Trophoblast cell (in vitro differentiated cells and primary cell): ENCODE results near the gene C3orf18.

ENCODE experiments used
- DNase-seq, 2 donors: peaks; one replicate each; pipeline ENCODE4 v3.0.0-alpha.2; 2016
- H2AFZ ChIP-seq: 2 replicates; pipeline ENCODE4 v1.6.1; 2013; ENCODE audit warnings: low read length, moderate library complexity, mild to moderate bottlenecking; ENCODE audit not compliant: insufficient read depth, poor library complexity
- H2AK5ac ChIP-seq: 2 replicates; pipeline ENCODE4 v1.6.1; 2013; ENCODE audit warnings: mild to moderate bottlenecking, low read length
- H2BK120ac ChIP-seq: 2 replicates; pipeline ENCODE4 v1.6.1; 2013; ENCODE audit warnings: low read length, mild to moderate bottlenecking, moderate library complexity; ENCODE audit not compliant: insufficient read depth, poor library complexity
- H2BK12ac ChIP-seq: 2 replicates; pipeline ENCODE4 v1.6.1; 2013; ENCODE audit warnings: mild to moderate bottlenecking, low read length, moderate library complexity
- H2BK5ac ChIP-seq: 2 replicates; pipeline ENCODE4 v1.6.1; 2013; ENCODE audit warnings: low read length, low read depth, moderate library complexity, mild to moderate bottlenecking; ENCODE audit not compliant: poor library complexity
- H3K14ac ChIP-seq: 2 replicates; pipeline ENCODE4 v1.6.1; 2013; ENCODE audit warnings: mild to moderate bottlenecking, low read length
- H3K18ac ChIP-seq: 2 replicates; pipeline ENCODE4 v1.6.1; 2013; ENCODE audit warnings: mild to moderate bottlenecking, low read length
- H3K23ac ChIP-seq: 2 replicates; pipeline ENCODE4 v1.6.1; 2013; ENCODE audit warnings: low read length
- H3K27ac ChIP-seq: 2 replicates; pipeline ENCODE4 v1.5.1; 2013; ENCODE audit warnings: low read depth, mild to moderate bottlenecking, inconsistent platforms, low read length, moderate library complexity
- H3K27me3 ChIP-seq: 2 replicates; pipeline ENCODE4 v1.6.1; 2013; ENCODE audit warnings: inconsistent platforms, mild to moderate bottlenecking, low read length, moderate library complexity; ENCODE audit not compliant: insufficient read depth
- H3K36me3 ChIP-seq, 2 experiments: 1 replicate in 1 of 2; 2 replicates in 1 of 2; pipeline ENCODE4 v1.6.1; 2013; ENCODE audit warnings: low read length in 2 of 2, mild to moderate bottlenecking in 2 of 2, moderate library complexity in 1 of 2; ENCODE audit not compliant: insufficient read depth in 2 of 2, control insufficient read depth in 1 of 2
- H3K4ac ChIP-seq: 2 replicates; pipeline ENCODE4 v1.6.1; 2013; ENCODE audit warnings: low read depth, mild to moderate bottlenecking, low read length, moderate library complexity
- H3K4me1 ChIP-seq, 2 experiments: 1 replicate in 1 of 2; 2 replicates in 1 of 2; pipeline ENCODE4 v1.6.1; 2013; ENCODE audit warnings: low read length in 2 of 2, mild to moderate bottlenecking in 2 of 2, moderate library complexity in 1 of 2; ENCODE audit not compliant: insufficient read depth in 2 of 2, control insufficient read depth in 1 of 2
- H3K4me2 ChIP-seq: 2 replicates; pipeline ENCODE4 v1.6.1; 2013; ENCODE audit warnings: inconsistent platforms, mild to moderate bottlenecking, low read length, moderate library complexity
- H3K4me3 ChIP-seq: 2 replicates; pipeline ENCODE4 v1.5.1; 2013; ENCODE audit warnings: mild to moderate bottlenecking, low read depth, low read length, inconsistent platforms
- H3K79me1 ChIP-seq: one replicate; pipeline ENCODE4 v1.6.1; 2013; ENCODE audit warnings: low read length
- H3K79me2 ChIP-seq: 2 replicates; pipeline ENCODE4 v1.6.1; 2013; ENCODE audit warnings: low read length, mild to moderate bottlenecking; ENCODE audit not compliant: control insufficient read depth, insufficient read depth, poor library complexity
- H3K9ac ChIP-seq: 2 replicates; pipeline ENCODE4 v1.6.1; 2013; ENCODE audit warnings: mild to moderate bottlenecking, low read length
- H3K9me3 ChIP-seq: 2 replicates; pipeline ENCODE4 v1.6.1; 2013; ENCODE audit warnings: low read depth, mild to moderate bottlenecking, control low read depth, inconsistent platforms, low read length; ENCODE audit not compliant: insufficient read depth
- H4K12ac ChIP-seq: 2 replicates; pipeline ENCODE4 v1.6.1; 2013; ENCODE audit warnings: low read depth, mild to moderate bottlenecking, low read length, moderate library complexity
- H4K8ac ChIP-seq: 2 replicates; pipeline ENCODE4 v1.6.1; 2013; ENCODE audit warnings: low read depth, mild to moderate bottlenecking, low read length, moderate library complexity
- H4K91ac ChIP-seq: one replicate; pipeline ENCODE4 v1.6.1; 2013; ENCODE audit warnings: low read depth, mild to moderate bottlenecking, low read length, moderate library complexity
- WGBS: extraction: QIAGEN DNeasy Blood & Tissue Kit; methylation state at CpG from one replicate; pipeline ENCODE4 v1.1.7; 2013; ENCODE audit warnings: missing lambda C conversion rate; ENCODE audit not compliant: insufficient read length, insufficient coverage; ENCODE audit errors: extremely low coverage; 5-methylcytosine and 5-hydroxymethylcytosine counted together

Gene C3orf18

DNA sequence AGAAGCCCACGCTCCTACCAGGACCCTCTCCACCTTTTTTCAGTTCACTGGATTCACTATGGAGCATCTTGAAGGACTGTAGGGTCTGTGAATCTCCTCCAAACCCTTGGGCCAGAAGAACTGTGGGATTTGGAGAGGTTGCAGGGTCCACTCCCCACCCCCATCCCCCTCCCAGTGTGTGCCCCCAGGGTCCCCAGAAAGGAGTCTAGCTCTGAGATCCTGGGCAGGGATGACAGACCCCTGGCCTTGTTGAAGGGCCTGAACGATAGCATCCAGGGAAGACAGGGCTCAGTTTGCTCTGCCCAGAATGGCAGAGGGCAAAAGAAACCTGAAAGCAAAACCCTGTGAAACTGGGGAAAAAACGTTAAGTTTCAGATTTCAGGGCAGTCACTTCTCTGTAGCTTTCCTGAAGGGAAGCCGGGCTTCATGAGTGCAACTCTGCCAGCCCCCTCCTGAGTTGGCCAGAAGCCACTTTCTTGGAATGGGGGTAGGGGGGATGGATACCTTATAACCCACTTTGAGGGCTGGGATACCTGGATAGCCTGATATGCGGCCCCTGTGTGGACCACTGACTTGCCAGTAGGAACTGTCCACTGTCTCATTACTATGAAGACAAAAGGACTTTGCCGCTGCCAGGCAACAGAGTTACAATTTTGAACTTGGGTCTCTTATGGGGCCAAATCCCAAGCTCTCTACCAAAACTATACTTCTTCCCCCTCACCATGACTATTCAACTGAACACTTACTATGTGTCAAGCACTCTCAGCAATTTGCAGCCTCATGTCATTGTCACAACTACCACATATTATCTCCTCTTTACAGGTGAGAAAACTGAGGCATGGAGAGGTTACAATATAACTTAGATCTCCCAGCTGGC is 45.7 kb upstream of the C3orf18 start:
- H3K23ac ChIP-seq = no peak overlapping the region
- H4K8ac ChIP-seq = no peak overlapping the region
- H3K4me3 ChIP-seq = no peak overlapping the region
- H3K79me2 ChIP-seq = peaks cover 9% of the 10 kb centered on the region
- no peak overlapping the region for H2AK5ac ChIP-seq
- no peaks in the 10 kb centered on the region for H3K36me3 ChIP-seq
- peaks cover 16 to 19% of the 10 kb centered on the region in 2 experiments for H3K4me1 ChIP-seq
- no peak overlapping the region for H2AFZ ChIP-seq
- no peak overlapping the region for H4K12ac ChIP-seq
- H3K4me2 ChIP-seq = no peak overlapping the region
- no CpG with 5 or more reads among the region's 6 CpGs for WGBS
- no peak overlapping the region for H2BK12ac ChIP-seq
- no peak overlapping the region for H2BK5ac ChIP-seq
- no peak overlapping the region for H4K91ac ChIP-seq
- H3K79me1 ChIP-seq = peaks cover 9% of the 10 kb centered on the region
- H3K27ac ChIP-seq = no peak overlapping the region
- H3K18ac ChIP-seq = no peak overlapping the region
- no peak overlapping the region for H2BK120ac ChIP-seq
- H3K9me3 ChIP-seq = peaks cover 5% of the 10 kb centered on the region
- no peak for DNase-seq
- no peaks in the 10 kb centered on the region for H3K27me3 ChIP-seq
- no peak overlapping the region for H3K14ac ChIP-seq
- no peak overlapping the region for H3K9ac ChIP-seq
- H3K4ac ChIP-seq = no peak overlapping the region

DNA sequence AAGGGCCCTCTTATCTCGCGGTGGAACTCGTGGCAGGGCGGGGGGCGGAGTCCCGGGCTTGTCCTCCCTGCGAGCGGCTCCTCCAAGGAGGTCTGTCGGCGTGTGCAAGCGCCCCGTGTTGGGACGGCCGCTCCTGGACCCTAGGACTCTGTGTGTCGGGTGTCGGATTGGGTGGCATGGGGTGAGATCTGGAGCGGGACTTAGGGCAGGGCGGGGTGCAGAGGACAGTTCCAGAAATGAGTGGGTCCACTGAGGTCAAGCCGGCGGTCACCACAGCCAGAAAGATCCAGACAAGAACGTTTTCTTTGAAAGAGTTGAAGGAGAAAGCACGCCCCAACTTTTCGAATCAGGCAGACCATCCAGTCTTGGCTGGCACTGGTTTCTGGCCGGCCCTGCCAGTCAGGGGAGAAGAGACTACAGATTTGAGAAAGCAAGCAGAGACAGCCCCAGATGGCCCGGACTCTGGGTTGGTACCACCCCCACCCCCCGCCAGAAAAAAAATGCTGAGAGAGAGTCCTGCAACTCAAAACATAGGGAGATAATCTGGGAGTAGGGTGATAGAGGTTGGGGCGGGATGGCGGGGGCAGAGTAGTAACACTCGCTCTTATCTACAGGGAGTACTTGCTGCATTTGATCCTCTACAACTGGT is 44.8 kb upstream of the C3orf18 start:
- no peak for DNase-seq
- H2BK5ac ChIP-seq = no peak overlapping the region
- H3K4ac ChIP-seq = no peak overlapping the region
- peak overlapping the region; percentile 60 for H4K91ac ChIP-seq
- H2AFZ ChIP-seq = peak overlapping the region; percentile 26
- H2BK12ac ChIP-seq = peak overlapping the region; percentile 20
- peak overlapping the region; percentile 68 for H3K4me3 ChIP-seq
- H4K12ac ChIP-seq = peak overlapping the region; percentile 73
- peak overlapping the region; percentile 76 for H3K4me2 ChIP-seq
- H3K14ac ChIP-seq = peak overlapping the region; percentile 77
- H2AK5ac ChIP-seq = no peak overlapping the region
- peaks cover 5% of the 10 kb centered on the region for H3K9me3 ChIP-seq
- H3K36me3 ChIP-seq = peaks cover 5 to 8% of the 10 kb centered on the region in 2 experiments
- peaks cover 9 to 12% of the 10 kb centered on the region in 2 experiments for H3K4me1 ChIP-seq
- peak overlapping the region; percentile 73 for H3K9ac ChIP-seq
- H3K18ac ChIP-seq = peak overlapping the region; percentile 54
- H4K8ac ChIP-seq = peak overlapping the region; percentile 64
- peaks cover 7% of the 10 kb centered on the region for H3K79me2 ChIP-seq
- no peaks in the 10 kb centered on the region for H3K27me3 ChIP-seq
- peak overlapping the region; percentile 7 for H3K27ac ChIP-seq
- H2BK120ac ChIP-seq = no peak overlapping the region
- no CpG with 5 or more reads among the region's 29 CpGs for WGBS
- no peak overlapping the region for H3K23ac ChIP-seq
- H3K79me1 ChIP-seq = peaks cover 9% of the 10 kb centered on the region

DNA sequence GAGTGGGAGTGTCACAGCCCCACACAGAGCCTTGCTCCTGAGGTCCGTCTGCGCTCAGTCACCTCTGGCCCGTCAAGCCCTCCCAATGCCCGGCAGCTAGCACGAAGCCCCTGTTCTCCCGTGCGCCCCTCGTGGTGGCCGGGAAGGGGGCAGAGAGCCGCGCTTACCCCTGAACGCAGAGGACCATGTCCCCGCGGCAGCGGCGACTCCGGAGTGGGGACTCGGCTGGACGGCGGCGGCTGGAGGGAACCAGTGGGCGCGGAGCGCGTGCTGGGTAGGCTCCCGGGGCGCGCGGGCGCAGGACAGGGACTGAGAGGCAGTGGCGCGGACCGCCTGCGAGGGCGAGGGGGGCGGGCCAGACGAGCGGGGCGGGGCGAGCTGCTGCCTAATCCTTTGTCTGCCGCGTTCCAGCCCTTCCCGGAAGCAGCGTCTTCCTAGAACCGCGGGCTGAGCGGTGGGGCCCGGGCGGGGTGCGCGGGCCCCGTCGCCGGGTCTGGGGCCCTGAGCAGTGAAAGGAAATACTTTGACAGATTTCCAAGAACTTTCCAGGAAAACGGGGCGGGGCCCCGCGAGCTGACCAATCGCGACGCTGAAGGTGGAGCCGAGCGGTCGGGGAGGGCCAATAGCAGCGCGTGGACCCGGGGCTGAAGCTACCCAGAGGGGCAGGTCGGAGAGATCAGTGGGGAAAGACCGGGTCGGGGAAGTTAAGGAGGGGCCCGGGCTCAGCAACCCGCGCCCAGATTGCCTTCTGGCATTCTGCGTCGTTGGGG is 44.1 kb upstream of the C3orf18 start, which contains the start of gene CISH:
TSS of gene CISH (minus strand) at position 311 of the 770 bp plus-strand sequence. CDS start at position 187, 124 bp downstream.
- H3K9me3 ChIP-seq = peaks cover 5% of the 10 kb centered on the region
- peak within 1 kb of the TSS; percentile 73 for H3K4me3 ChIP-seq
- H3K4me1 ChIP-seq = peaks cover 9 to 12% of the 10 kb centered on the region in 2 experiments
- no peak within 1 kb of the TSS for H2AK5ac ChIP-seq
- H3K23ac ChIP-seq = no peak within 1 kb of the TSS
- no peaks in the 10 kb centered on the region for H3K27me3 ChIP-seq
- H3K14ac ChIP-seq = peak within 1 kb of the TSS; percentile 77
- peak within 1 kb of the TSS; percentile 78 for H3K27ac ChIP-seq
- peak within 1 kb of the TSS; percentile 80 for H4K91ac ChIP-seq
- H3K79me1 ChIP-seq = peaks cover 6% of the 10 kb centered on the region
- peak within 1 kb of the TSS; percentile 13 for H3K4ac ChIP-seq
- H3K79me2 ChIP-seq = peaks cover 3% of the 10 kb centered on the region
- H3K18ac ChIP-seq = peak within 1 kb of the TSS; percentile 75
- H2BK120ac ChIP-seq = peak within 1 kb of the TSS; percentile 45
- DNase-seq = peak; percentile 98
- peak within 1 kb of the TSS; percentile 73 for H3K9ac ChIP-seq
- H2BK12ac ChIP-seq = peak within 1 kb of the TSS; percentile 21
- H2AFZ ChIP-seq = peak within 1 kb of the TSS; percentile 65
- peak within 1 kb of the TSS; percentile 83 for H2BK5ac ChIP-seq
- H3K4me2 ChIP-seq = peak within 1 kb of the TSS; percentile 76
- H4K8ac ChIP-seq = peak within 1 kb of the TSS; percentile 86
- H3K36me3 ChIP-seq = peaks cover 12 to 13% of the 10 kb centered on the region in 2 experiments
- no CpG with 5 or more reads among the region's 75 CpGs for WGBS
- peak within 1 kb of the TSS; percentile 73 for H4K12ac ChIP-seq

DNA sequence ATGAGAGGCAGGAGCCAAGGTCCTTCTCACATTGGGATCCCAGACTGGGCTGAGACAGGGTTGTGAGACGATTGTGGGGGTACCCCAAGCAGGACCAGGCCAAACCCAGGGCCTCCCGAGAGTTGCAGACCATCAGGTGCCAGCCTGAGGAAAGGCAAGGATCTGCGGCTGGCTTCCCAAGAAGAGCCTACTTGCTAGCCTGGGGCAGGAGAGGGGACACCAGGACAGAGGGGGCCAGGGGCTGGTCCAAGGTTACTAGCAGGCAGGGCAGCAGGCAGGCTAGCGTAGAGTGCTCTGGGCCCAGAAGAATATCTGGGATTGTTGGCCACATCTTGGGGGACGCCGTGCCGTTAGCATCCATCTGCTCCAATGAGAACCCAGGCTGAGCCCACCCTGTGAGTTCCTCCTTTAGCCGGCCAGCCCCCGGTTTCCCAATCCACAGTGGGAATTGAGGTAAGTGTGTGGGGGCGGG is 43.5 kb upstream of the C3orf18 start:
- peak overlapping the region; percentile 86 for H4K8ac ChIP-seq
- peak overlapping the region; percentile 73 for H3K4me3 ChIP-seq
- peak overlapping the region; percentile 76 for H3K4me2 ChIP-seq
- H4K91ac ChIP-seq = peak overlapping the region; percentile 80
- H3K4ac ChIP-seq = peak overlapping the region; percentile 13
- peak overlapping the region; percentile 45 for H2BK120ac ChIP-seq
- peak overlapping the region; percentile 78 for H3K27ac ChIP-seq
- peak overlapping the region; percentile 83 for H2BK5ac ChIP-seq
- H3K36me3 ChIP-seq = peaks cover 14% of the 10 kb centered on the region in 2 experiments
- H3K9ac ChIP-seq = peak overlapping the region; percentile 73
- peaks cover 9 to 12% of the 10 kb centered on the region in 2 experiments for H3K4me1 ChIP-seq
- H3K23ac ChIP-seq = no peak overlapping the region
- peak overlapping the region; percentile 24 for H4K12ac ChIP-seq
- H3K79me2 ChIP-seq = peaks cover 3% of the 10 kb centered on the region
- H3K9me3 ChIP-seq = peaks cover 5% of the 10 kb centered on the region
- peak overlapping the region; percentile 65 for H2AFZ ChIP-seq
- peak overlapping the region; percentile 75 for H3K18ac ChIP-seq
- no peak overlapping the region for H2AK5ac ChIP-seq
- H3K79me1 ChIP-seq = peaks cover 6% of the 10 kb centered on the region
- no CpG with 5 or more reads among the region's 10 CpGs for WGBS
- no peaks in the 10 kb centered on the region for H3K27me3 ChIP-seq
- no peak for DNase-seq
- H2BK12ac ChIP-seq = peak overlapping the region; percentile 21
- H3K14ac ChIP-seq = peak overlapping the region; percentile 62
